Pancreas (tissue), 10 donors: ENCODE measurements around the gene CFAP73. TPM values are rescaled to one million over a fixed set of nuclear protein-coding genes. Genes with fewer than 3 reads are reported as not detected.

Experiments
- ATAC-seq, 4 donors: fragments of 200-7000 bp; cut with Tn5 transposase; one replicate each; pipeline versions ENCODE4 v1.8.0 to v1.9.1; 2020; ENCODE audit warnings: mild to moderate bottlenecking in 4 of 4, moderate library complexity in 4 of 4
- DNase-seq, 6 donors: peaks; one replicate each; pipeline ENCODE4 v3.0.0-alpha.2; 2020
- FAIRE-seq: peaks from 2 replicates; lab custom pipeline; 2012; peaks lifted over from hg19 to GRCh38; lab: Jason Lieb, UNC
- H3K27ac ChIP-seq, 4 donors: fragments of 200-600 bp; sonication (generic); 1 replicate in 3 of 4; 2 replicates in 1 of 4; pipeline versions ENCODE4 v1.5.0 to v1.8.0; 2020
- H3K27me3 ChIP-seq, 4 donors: fragments of 200-600 bp; one replicate each; pipeline ENCODE4 v1.8.0; 2021
- H3K36me3 ChIP-seq, 3 donors: fragments of 200-600 bp; sonication (generic) in 1 of 3; one replicate each; pipeline versions ENCODE4 v1.5.0 to v1.8.0; 2020 to 2021
- H3K4me1 ChIP-seq, 3 donors: fragments of 200-600 bp; one replicate each; pipeline ENCODE4 v1.8.0; 2021
- H3K4me3 ChIP-seq, 4 donors: fragments of 200-600 bp; sonication (generic) in 2 of 4; one replicate each; pipeline versions ENCODE4 v1.5.0 to v1.8.0; 2020 to 2021
- H3K9me3 ChIP-seq, 4 donors: fragments of 200-600 bp; one replicate each; pipeline ENCODE4 v1.8.0; 2021
- CTCF ChIP-seq, 4 donors: fragments of 200-600 bp; sonication (generic) in 3 of 4; IDR thresholded peaks; one replicate each; pipeline versions ENCODE4 v1.5.0 to v1.8.0; 2021; ENCODE audit warnings: antibody characterized with exemption in 4 of 4
- WGBS, 2 donors: extraction: QIAGEN DNeasy Blood & Tissue Kit; methylation state at CpG; one replicate each; pipeline ENCODE4 v1.1.7; 2013; 5-methylcytosine and 5-hydroxymethylcytosine counted together
- intact Hi-C, 3 donors: fragments of 100-400 bp; cut with DNase I; formaldehyde crosslinking; loops; one replicate each; pipeline versions ENCODE4 v1.11.1 to v1.14.2; 2022
- polyA plus RNA-seq, 2 donors: library from polyadenylated mRNA; stranded (reverse); fragments of 200-250 nt; gene quantifications; one replicate each; pipeline ENCODE4 v1.2.3, GENCODE V29; 2013
- total RNA-seq, 6 donors: library from RNA; stranded (reverse); fragmentation: NEBNext Ultra II Directional in 4 of 6; extraction: Animal tissue kit (Norgen Biotek cat#: 25700) in 4 of 6; gene quantifications; one replicate each; pipeline versions ENCODE4 v1.2.1 to v1.2.4, GENCODE V29; 2021 to 2023
- donor health status: healthy with polysubstance abuse.
- donor health status: DM: no; HTN: no; CAD: no; lungs with moderate emphysema.
- donor health status: DM: no; HTN: no; CAD: no.
- donor health status: control.
- donor health status: control.
- donor health status: Bipolar disorder and iron deficiency.
- donor health status: DM: yes; HTN: yes; CAD: no.
- donor health status: DM: no; HTN: no; CAD: no.
- donor health status: DM: no; HTN: no; CAD: no.
- donor health status: DM: yes; HTN: yes; CAD: no.

CFAP73 gene
- total and polyA plus RNA-seq, 8 donors, result 0.12 to 0.61 (median 0.23) TPM; not detected in 3

GRCh38 chr12:113194971-113195391 is 45.5 kb downstream of the CFAP73 start:
- WGBS, 2 donors, result 87 to 88% methylated on average over 4 of the region's 4 CpGs
- FAIRE-seq, result no peak

GRCh38 chr12:113195598-113195997 is 46.1 kb downstream of the CFAP73 start:
- Histone ChIP-seq H3K36me3 (peaks cover 0 to 4% (median 3%) of the 10 kb centered on the region in 3 donors), H3K9me3 (no peaks in the 10 kb centered on the region), H3K4me3 (no peak overlapping the region), H3K4me1 (peaks cover 5 to 10% (median 5%) of the 10 kb centered on the region in 3 donors), H3K27me3 (no peaks in the 10 kb centered on the region), H3K27ac (no peak overlapping the region)
- intact Hi-C loops, result loop anchor here in 1 of 3 donors (10.0 kb wide), 1 partner anchor 229 kb away; the partner anchor contains the start of gene SDSL
- no peak for FAIRE-seq
- ATAC-seq, result no peak
- TF ChIP-seq CTCF (IDR thresholded peaks at IDR 0.05), result no peak
- 91 to 95% methylated on average over 13 of the region's 13 CpGs for WGBS, 2 donors
- DNase-seq, result no peak

More at GRCh38 chr12:113194971-113195391, 45.5 kb downstream of the CFAP73 start:
- H3K27me3 ChIP-seq, result no peaks in the 10 kb centered on the region
- no peak for TF ChIP-seq CTCF (IDR thresholded peaks at IDR 0.05)
- no peak overlapping the region for H3K27ac ChIP-seq
- no peak for DNase-seq
- no peaks in the 10 kb centered on the region for H3K9me3 ChIP-seq
- intact Hi-C loops, result loop anchor here in 1 of 3 donors (10.0 kb wide), 1 partner anchor 230 kb away; the partner anchor contains the start of gene SDSL
- ATAC-seq, result no peak
- peaks cover 2 to 5% (median 2%) of the 10 kb centered on the region in 3 donors for H3K4me1 ChIP-seq
- H3K36me3 ChIP-seq, result peaks cover 0 to 4% (median 3%) of the 10 kb centered on the region in 3 donors
- H3K4me3 ChIP-seq, result no peak overlapping the region

GRCh38 chr12:113196582-113196981 is 47.1 kb downstream of the CFAP73 start:
- WGBS, 2 donors, result 57 to 66% methylated on average over 7 of the region's 7 CpGs
- Histone ChIP-seq H3K4me3 (no peak overlapping the region), H3K27me3 (no peaks in the 10 kb centered on the region), H3K9me3 (no peaks in the 10 kb centered on the region), H3K27ac (no peak overlapping the region), H3K4me1 (peaks cover 11 to 18% (median 13%) of the 10 kb centered on the region in 3 donors), H3K36me3 (peaks cover 0 to 1% (median under 1%) of the 10 kb centered on the region in 3 donors)
- DNase-seq (no peak), ATAC-seq (no peak), FAIRE-seq (no peak)
- intact Hi-C loops, result loop anchor here in 1 of 3 donors (10.0 kb wide), 1 partner anchor 228 kb away; the partner anchor contains the start of gene SDSL
- TF ChIP-seq CTCF (IDR thresholded peaks at IDR 0.05), result no peak

GRCh38 chr12:113196990-113197389 is 47.5 kb downstream of the CFAP73 start:
- no peaks in the 10 kb centered on the region for H3K36me3 ChIP-seq
- FAIRE-seq, result no peak
- no peaks in the 10 kb centered on the region for H3K27me3 ChIP-seq
- H3K9me3 ChIP-seq, result no peaks in the 10 kb centered on the region
- peaks cover 15 to 22% (median 17%) of the 10 kb centered on the region in 3 donors for H3K4me1 ChIP-seq
- no peak overlapping the region for H3K27ac ChIP-seq
- 6 to 11% methylated on average over 3 to 4 of the region's 4 CpGs for WGBS, 2 donors
- ATAC-seq, result peak; percentile 55 to 82 (median 76)
- intact Hi-C loops, result loop anchor here in 1 of 3 donors (10.0 kb wide), 1 partner anchor 228 kb away; the partner anchor contains the start of gene SDSL
- no peak overlapping the region for H3K4me3 ChIP-seq
- DNase-seq, result peak in 4 of 6 donors; percentile 70 to 81 (median 72)
- peak; percentile 15 to 58 (median 54) for TF ChIP-seq CTCF (IDR thresholded peaks at IDR 0.05)

- Histone ChIP-seq H3K27ac (no peak overlapping the region), H3K27me3 (no peaks in the 10 kb centered on the region), H3K9me3 (no peaks in the 10 kb centered on the region), H3K36me3 (no peaks in the 10 kb centered on the region), H3K4me1 (peaks cover 17 to 23% (median 17%) of the 10 kb centered on the region in 3 donors), H3K4me3 (no peak overlapping the region)
- DNase-seq, result no peak
- no peak for FAIRE-seq
- TF ChIP-seq CTCF (IDR thresholded peaks at IDR 0.05), result no peak
- no peak for ATAC-seq
- intact Hi-C loops, result loop anchor here in 1 of 3 donors (10.0 kb wide), 1 partner anchor 227 kb away; the partner anchor contains the start of gene SDSL
- 87 to 94% methylated on average over 8 of the region's 8 CpGs for WGBS, 2 donors
Observed at GRCh38 chr12:113197518-113198077, 48.1 kb downstream of the CFAP73 start.
